CD4-positive, alpha-beta memory T cell (primary cell): Measurements from ENCODE around the gene CCNG1. TPM values are rescaled to one million over a fixed set of nuclear protein-coding genes. Genes with fewer than 3 reads are reported as not detected.

Source experiments
- CTCF ChIA-PET: fragments of 350-600 bp; sonication (Branson Sonifier 250); formaldehyde crosslinking; loops from one replicate; lab custom pipeline; 2021; ENCODE audit warnings: inconsistent platforms; ENCODE audit not compliant: partially characterized antibody; lab: Charles Lee
- POLR2A ChIA-PET: fragments of 350-600 bp; sonication (Branson Sonifier 250); formaldehyde crosslinking; loops from one replicate; lab custom pipeline; 2021; ENCODE audit not compliant: partially characterized antibody; lab: Charles Lee
- DNase-seq, 5 donors: peaks; one replicate each; pipeline versions ENCODE4 v3.0.0 to v3.0.0-alpha.2; 2020 to 2022; ENCODE audit warnings: mixed read lengths in 1 of 5
- H3K27ac ChIP-seq: one replicate; pipeline ENCODE4 v1.7.0; 2013; ENCODE audit warnings: low read depth, low read length
- H3K27me3 ChIP-seq: 2 replicates; pipeline ENCODE4 v1.7.0; 2013; ENCODE audit warnings: mild to moderate bottlenecking, low read length, moderate library complexity; ENCODE audit not compliant: insufficient read depth
- H3K36me3 ChIP-seq: 2 replicates; pipeline ENCODE4 v1.7.0; 2013; ENCODE audit warnings: mild to moderate bottlenecking, low read length, moderate library complexity; ENCODE audit not compliant: insufficient read depth
- H3K4me1 ChIP-seq: 2 replicates; pipeline ENCODE4 v1.7.0; 2013; ENCODE audit warnings: mild to moderate bottlenecking, low read length, moderate library complexity; ENCODE audit not compliant: insufficient read depth
- H3K4me3 ChIP-seq, 2 donors: one replicate each; pipeline ENCODE4 v1.7.0; 2013; ENCODE audit warnings: low read length in 2 of 2, mild to moderate bottlenecking in 1 of 2
- H3K9me3 ChIP-seq, 2 donors: one replicate each; pipeline ENCODE4 v1.7.0; 2013; ENCODE audit warnings: low read length in 2 of 2, control low read depth in 1 of 2; ENCODE audit not compliant: control insufficient read depth in 1 of 2
- H3K27ac Mint-ChIP-seq, 7 donors: one replicate each; pipeline ENCODE4 v1.8.0; 2020 to 2021; ENCODE audit warnings: mixed read lengths in 7 of 7, mild to moderate bottlenecking in 6 of 7, inconsistent platforms in 3 of 7, moderate library complexity in 3 of 7
- H3K27me3 Mint-ChIP-seq, 2 donors: one replicate each; pipeline ENCODE4 v1.8.0; 2020 to 2021; ENCODE audit warnings: mixed read lengths in 2 of 2
- H3K36me3 Mint-ChIP-seq, 2 donors: one replicate each; pipeline ENCODE4 v1.8.0; 2020 to 2021; ENCODE audit warnings: mixed read lengths in 2 of 2, inconsistent platforms in 1 of 2, mild to moderate bottlenecking in 1 of 2
- H3K4me1 Mint-ChIP-seq, 4 donors: one replicate each; pipeline ENCODE4 v1.8.0; 2020 to 2021; ENCODE audit warnings: mixed read lengths in 4 of 4, mild to moderate bottlenecking in 1 of 4
- H3K4me3 Mint-ChIP-seq, 8 donors: one replicate each; pipeline ENCODE4 v1.8.0; 2020 to 2021; ENCODE audit warnings: mixed read lengths in 8 of 8, mild to moderate bottlenecking in 7 of 8, moderate library complexity in 6 of 8, inconsistent platforms in 3 of 8
- H3K9me3 Mint-ChIP-seq, 8 donors: one replicate each; pipeline ENCODE4 v1.8.0; 2020 to 2021; ENCODE audit warnings: mixed read lengths in 8 of 8, mild to moderate bottlenecking in 5 of 8, inconsistent platforms in 3 of 8, moderate library complexity in 1 of 8
- intact Hi-C: fragments of 100-400 bp; cut with micrococcal nuclease; formaldehyde crosslinking; loops from one replicate; pipeline ENCODE4 v1.15.1; 2023
- polyA plus RNA-seq, 2 donors: library from polyadenylated mRNA; unstranded; fragments of 300-500 nt; fragmentation: Illumina TruSeq; gene quantifications; one replicate each; pipeline ENCODE4 v1.2.3, GENCODE V29; 2021
- total RNA-seq, 2 experiments: library from RNA; stranded (reverse); gene quantifications; one replicate each; pipeline ENCODE4 v1.2.3, GENCODE V29; 2021

CCNG1 gene
- total and polyA plus RNA-seq, 4 experiments from 2014 or later = 112 to 205 (median 133) TPM

DNA sequence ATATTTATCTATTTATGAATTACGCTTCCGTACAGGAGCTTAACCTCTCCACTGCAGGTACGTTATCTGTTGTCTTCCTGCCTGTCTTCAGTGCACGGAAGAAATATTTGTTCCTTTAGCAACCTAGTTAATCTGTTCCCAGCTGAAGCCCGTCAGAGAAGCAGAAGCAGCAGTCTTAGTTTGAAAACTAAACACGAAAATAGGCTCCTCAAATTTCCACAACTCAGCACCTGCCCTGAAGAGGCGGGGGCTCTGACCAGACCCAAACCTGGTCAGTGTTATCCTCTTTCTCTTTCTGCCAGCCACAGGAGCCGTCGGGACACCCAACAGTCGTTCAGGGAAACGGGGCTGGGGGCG, 22.0 kb downstream of the CCNG1 start:
- H3K36me3 Mint-ChIP-seq = peaks cover 18 to 25% of the 10 kb centered on the region in 2 donors
- ChIA-PET CTCF (interaction anchor here (0.7 to 6.4 kb wide), 11 partner anchors 9 to 51 kb away, joined by 3 to 63 read pairs (median 5); partner anchors contain the start of genes CCNG1 and MAT2B), POLR2A (interaction anchor here (1.3 to 7.0 kb wide), 10 partner anchors 10 to 53 kb away, joined by 3 to 257 read pairs (median 7); partner anchors contain the start of genes CCNG1 and MAT2B)
- H3K4me1 Mint-ChIP-seq = peaks cover 25 to 64% (median 45%) of the 10 kb centered on the region in 4 donors
- intact Hi-C loops = no loop called here
- Histone ChIP-seq H3K27ac (peak overlapping the region; percentile 96), H3K36me3 (peaks cover 4% of the 10 kb centered on the region), H3K4me1 (peaks cover 50% of the 10 kb centered on the region), H3K27me3 (no peaks in the 10 kb centered on the region), H3K9me3 (no peaks in the 10 kb centered on the region), H3K4me3 (peak overlapping the region; percentile 68 to 99)
- peak overlapping the region; percentile 98 to 100 (median 99) for H3K27ac Mint-ChIP-seq
- H3K27me3 Mint-ChIP-seq = no peaks in the 10 kb centered on the region
- no peak for DNase-seq
- H3K9me3 Mint-ChIP-seq = peaks cover 0 to 5% (median 0%) of the 10 kb centered on the region in 8 donors
- H3K4me3 Mint-ChIP-seq = peak overlapping the region; percentile 94 to 99 (median 96)

DNA sequence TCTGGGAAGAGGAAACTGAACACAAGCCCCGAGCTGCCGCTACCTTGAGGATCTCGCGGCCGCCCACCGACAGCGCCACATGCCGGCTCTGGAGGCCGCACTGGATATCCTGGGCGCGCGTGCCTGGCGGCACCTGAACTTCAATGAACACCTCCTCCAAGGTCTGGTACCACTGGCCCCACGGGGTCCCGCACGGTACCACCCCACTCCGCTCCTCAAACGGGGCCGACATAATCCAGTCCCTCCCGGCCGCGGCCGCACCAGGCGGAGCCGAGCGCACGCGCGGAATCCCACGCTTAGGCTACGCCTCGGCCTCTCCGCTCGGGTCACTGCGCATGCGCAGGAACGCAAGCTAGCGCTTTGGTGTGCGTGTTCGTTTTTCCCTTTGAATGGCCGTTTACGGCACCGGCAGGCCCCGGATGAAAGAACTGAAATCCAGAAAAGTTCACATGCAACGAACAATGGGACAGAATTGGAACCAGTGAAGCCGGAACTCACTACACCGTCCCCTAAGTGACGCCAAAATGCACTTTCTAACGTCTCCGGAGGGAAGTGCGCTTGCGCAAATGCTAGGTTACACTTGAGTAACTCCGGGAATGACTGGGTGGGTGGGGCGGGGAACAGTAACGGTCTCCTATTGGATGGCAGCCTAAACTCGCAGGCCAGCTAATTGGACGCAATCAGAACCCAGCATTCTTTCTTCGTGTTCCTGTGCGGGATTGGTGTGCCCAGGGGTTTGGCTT, 22.6 kb downstream of the CCNG1 start, which contains the start of gene NUDCD2:
NUDCD2 (minus strand) TSS at position 284 of the 743 bp plus-strand sequence; CDS start at position 232, 52 bp downstream.
- H3K9me3 Mint-ChIP-seq = peaks cover 0 to 5% (median 0%) of the 10 kb centered on the region in 8 donors
- H3K4me3 ChIP-seq = peak within 1 kb of the TSS; percentile 68 to 99
- H3K4me1 ChIP-seq = peaks cover 50% of the 10 kb centered on the region
- peak; percentile 97 to 99 (median 98) for DNase-seq
- H3K4me3 Mint-ChIP-seq = peak within 1 kb of the TSS; percentile 94 to 99 (median 96)
- intact Hi-C loops = loop anchor here (1.0 kb wide), 2 partner anchors 23 to 45 kb away; partner anchors contain the start of genes CCNG1 and MAT2B
- H3K27me3 Mint-ChIP-seq = no peaks in the 10 kb centered on the region
- ChIA-PET POLR2A (interaction anchor here (0.6 to 7.0 kb wide), 12 partner anchors 8 to 62 kb away, joined by 3 to 257 read pairs (median 6); partner anchors contain the start of genes CCNG1 and MAT2B), CTCF (interaction anchor here (0.7 to 6.4 kb wide), 13 partner anchors 8 to 52 kb away, joined by 3 to 63 read pairs (median 4); partner anchors contain the start of genes CCNG1 and MAT2B)
- H3K36me3 Mint-ChIP-seq = peaks cover 14 to 19% of the 10 kb centered on the region in 2 donors
- H3K4me1 Mint-ChIP-seq = peaks cover 25 to 62% (median 44%) of the 10 kb centered on the region in 4 donors
- H3K27ac ChIP-seq = peak within 1 kb of the TSS; percentile 96
- H3K9me3 ChIP-seq = no peaks in the 10 kb centered on the region
- H3K27ac Mint-ChIP-seq = peak within 1 kb of the TSS; percentile 98 to 100 (median 99)
- H3K27me3 ChIP-seq = no peaks in the 10 kb centered on the region
- H3K36me3 ChIP-seq = peaks cover 4% of the 10 kb centered on the region

DNA sequence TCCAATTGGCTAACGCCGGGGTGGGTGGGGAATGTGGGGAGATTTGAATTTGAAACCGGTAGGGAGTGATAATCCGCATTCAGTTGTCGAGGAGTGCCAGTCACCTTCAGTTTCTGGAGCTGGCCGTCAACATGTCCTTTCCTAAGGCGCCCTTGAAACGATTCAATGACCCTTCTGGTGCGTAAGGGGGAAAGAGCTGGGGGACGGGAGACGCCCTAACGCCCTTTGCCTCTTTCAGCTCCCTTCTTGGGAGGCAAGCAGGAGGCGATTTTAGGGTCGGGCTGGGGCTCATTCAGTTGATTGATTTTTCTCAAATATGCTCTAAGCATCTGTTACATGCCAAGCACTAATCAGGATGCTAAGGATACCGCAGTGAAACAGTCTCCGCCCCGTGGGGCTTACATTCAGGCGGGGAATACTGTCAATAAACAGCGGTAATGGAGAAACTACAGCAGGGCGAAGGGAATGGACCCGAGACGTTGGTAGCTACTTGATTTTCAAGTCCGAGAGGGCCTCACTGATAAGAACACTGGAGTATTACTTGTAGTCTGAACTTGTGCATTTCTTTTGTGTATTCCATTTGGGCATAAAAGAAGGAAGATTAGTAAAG, 23.3 kb downstream of the CCNG1 start, which contains the start of gene HMMR:
HMMR (plus strand) TSS at position 71 of the 610 bp plus-strand sequence; CDS start at position 132, 61 bp downstream.
- peaks cover 3% of the 10 kb centered on the region for H3K36me3 ChIP-seq
- Mint-ChIP-seq H3K4me3 (peak within 1 kb of the TSS; percentile 94 to 99 (median 96)), H3K9me3 (peaks cover 0 to 5% (median 0%) of the 10 kb centered on the region in 8 donors), H3K4me1 (peaks cover 24 to 57% (median 39%) of the 10 kb centered on the region in 4 donors), H3K27me3 (no peaks in the 10 kb centered on the region), H3K36me3 (peaks cover 9 to 15% of the 10 kb centered on the region in 2 donors), H3K27ac (peak within 1 kb of the TSS; percentile 98 to 100 (median 99))
- intact Hi-C loops = loop anchor here (1.0 kb wide), 3 partner anchors 13 to 45 kb away; partner anchors contain the start of genes CCNG1 and MAT2B
- H3K27me3 ChIP-seq = no peaks in the 10 kb centered on the region
- H3K9me3 ChIP-seq = no peaks in the 10 kb centered on the region
- peak in 2 of 5 donors; percentile 10 to 44 for DNase-seq
- ChIA-PET CTCF (interaction anchor here (0.7 to 6.4 kb wide), 11 partner anchors 10 to 52 kb away, joined by 3 to 63 read pairs (median 6); partner anchors contain the start of genes CCNG1 and MAT2B), POLR2A (interaction anchor here (0.9 to 7.0 kb wide), 12 partner anchors 8 to 52 kb away, joined by 3 to 257 read pairs (median 6); partner anchors contain the start of genes CCNG1 and MAT2B)
- peaks cover 50% of the 10 kb centered on the region for H3K4me1 ChIP-seq
- peak within 1 kb of the TSS; percentile 96 for H3K27ac ChIP-seq
- H3K4me3 ChIP-seq = peak within 1 kb of the TSS; percentile 68 to 99

DNA sequence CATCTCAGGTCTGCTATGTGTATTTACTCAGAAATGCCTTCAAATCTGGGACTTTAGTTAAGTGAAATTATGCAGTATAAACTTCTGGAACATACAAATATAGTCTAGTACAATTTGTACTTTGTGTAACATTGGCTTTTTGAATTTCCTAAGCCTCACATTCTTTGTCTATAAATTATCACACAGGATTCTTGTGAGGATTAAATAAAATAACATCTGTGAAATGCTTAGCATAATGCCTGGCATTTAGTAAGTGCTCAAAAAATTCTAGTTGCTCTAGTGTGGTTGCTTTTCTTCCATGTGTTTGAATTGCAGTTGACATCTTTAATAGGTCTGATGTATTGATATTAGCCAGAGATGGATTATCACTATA, 25.7 kb downstream of the CCNG1 start:
- Histone ChIP-seq H3K9me3 (no peaks in the 10 kb centered on the region), H3K4me3 (no peak overlapping the region), H3K27me3 (no peaks in the 10 kb centered on the region), H3K27ac (peak overlapping the region; percentile 96), H3K4me1 (peaks cover 42% of the 10 kb centered on the region), H3K36me3 (no peaks in the 10 kb centered on the region)
- no peaks in the 10 kb centered on the region for H3K27me3 Mint-ChIP-seq
- H3K9me3 Mint-ChIP-seq = peaks cover 0 to 5% (median 0%) of the 10 kb centered on the region in 8 donors
- CTCF ChIA-PET = interaction anchor here (1.6 to 2.5 kb wide), 3 partner anchors 11 to 26 kb away, joined by 4 to 17 read pairs (median 5); no protein-coding TSS in a partner anchor
- peaks cover 0 to 6% of the 10 kb centered on the region in 2 donors for H3K36me3 Mint-ChIP-seq
- intact Hi-C loops = no loop called here
- peak overlapping the region in 6 of 7 donors; percentile 13 to 99 (median 66) for H3K27ac Mint-ChIP-seq
- POLR2A ChIA-PET = interaction anchor here (1.0 to 7.0 kb wide), 3 partner anchors 22 to 58 kb away, joined by 3 to 257 read pairs (median 147); partner anchors contain the start of genes CCNG1 and MAT2B
- no peak for DNase-seq
- H3K4me3 Mint-ChIP-seq = peak overlapping the region in 1 of 8 donors; percentile 16
- peaks cover 17 to 42% (median 28%) of the 10 kb centered on the region in 4 donors for H3K4me1 Mint-ChIP-seq

DNA sequence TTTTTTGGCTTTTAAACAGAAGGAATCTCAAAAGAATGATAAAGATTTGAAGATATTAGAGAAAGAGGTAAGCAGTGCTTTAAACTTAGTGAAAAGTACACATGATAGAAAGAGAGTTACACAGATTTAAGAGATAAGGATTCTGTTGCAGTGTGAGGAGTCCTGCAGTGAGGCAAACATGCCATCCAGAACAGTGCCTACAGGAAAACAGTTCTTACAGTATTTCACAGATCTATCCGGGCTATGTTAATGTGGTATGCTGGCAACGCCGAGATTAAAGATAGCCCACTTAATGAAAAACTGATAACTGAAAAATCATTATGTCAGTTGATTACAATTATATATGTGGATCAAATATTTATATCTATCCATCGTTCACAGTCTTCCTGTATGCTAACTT, 30.3 kb downstream of the CCNG1 start:
- Mint-ChIP-seq H3K27me3 (no peaks in the 10 kb centered on the region), H3K4me1 (peaks cover 0 to 8% (median 4%) of the 10 kb centered on the region in 4 donors), H3K27ac (peak overlapping the region in 4 of 7 donors; percentile 31 to 79 (median 56)), H3K4me3 (peak overlapping the region in 2 of 8 donors; percentile 37 to 42), H3K36me3 (no peaks in the 10 kb centered on the region), H3K9me3 (no peaks in the 10 kb centered on the region)
- Histone ChIP-seq H3K36me3 (no peaks in the 10 kb centered on the region), H3K27me3 (no peaks in the 10 kb centered on the region), H3K27ac (no peak overlapping the region), H3K4me3 (no peak overlapping the region), H3K9me3 (no peaks in the 10 kb centered on the region), H3K4me1 (peaks cover 16% of the 10 kb centered on the region)
- CTCF ChIA-PET = interaction anchor here (0.8 to 3.0 kb wide), 5 partner anchors 8 to 37 kb away, joined by 4 to 9 read pairs (median 5); partner anchors contain the start of genes MAT2B and NUDCD2
- DNase-seq = no peak
- intact Hi-C loops = no loop called here
- POLR2A ChIA-PET = interaction anchor here (0.6 to 2.4 kb wide), 3 partner anchors 12 to 38 kb away, joined by 3 to 13 read pairs (median 3); partner anchors contain the start of genes CCNG1 and MAT2B

DNA sequence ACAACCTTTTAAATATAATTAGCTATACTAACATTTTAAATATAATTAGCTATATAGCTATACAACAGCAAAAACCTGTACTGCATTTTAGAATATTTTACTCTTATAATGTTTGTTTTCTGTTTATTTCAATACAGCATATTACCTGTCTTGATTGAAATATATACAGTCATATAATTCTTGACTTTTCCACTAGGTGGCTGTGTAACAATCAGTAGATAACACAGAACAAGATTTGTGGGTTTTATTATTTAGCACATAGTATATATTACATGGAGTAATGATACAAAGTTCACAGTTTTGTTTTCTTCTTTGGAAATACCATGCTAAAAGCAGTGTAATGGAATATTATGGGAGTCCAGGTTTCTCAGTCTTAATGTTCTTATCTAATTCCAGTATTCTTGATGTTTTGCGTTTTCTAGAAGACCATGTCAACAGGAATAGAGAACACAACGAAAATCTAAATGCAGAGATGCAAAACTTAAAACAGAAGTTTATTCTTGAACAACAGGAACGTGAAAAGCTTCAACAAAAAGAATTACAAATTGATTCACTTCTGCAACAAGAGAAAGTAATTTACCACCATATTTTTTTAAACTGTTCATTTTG, 36.3 kb downstream of the CCNG1 start:
- no peak overlapping the region for H3K27ac ChIP-seq

More for the DNA sequence above, 36.3 kb downstream of the CCNG1 start:
- Histone ChIP-seq H3K9me3 (no peaks in the 10 kb centered on the region), H3K36me3 (no peaks in the 10 kb centered on the region), H3K4me1 (no peaks in the 10 kb centered on the region), H3K27me3 (no peaks in the 10 kb centered on the region), H3K4me3 (no peak overlapping the region)
- Mint-ChIP-seq H3K36me3 (no peaks in the 10 kb centered on the region), H3K27ac (peak overlapping the region in 1 of 7 donors; percentile 47), H3K9me3 (no peaks in the 10 kb centered on the region), H3K4me1 (peaks cover 0 to 7% (median 6%) of the 10 kb centered on the region in 4 donors), H3K4me3 (no peak overlapping the region), H3K27me3 (no peaks in the 10 kb centered on the region)
- ChIA-PET CTCF (interaction anchor here (1.0 to 3.6 kb wide), 11 partner anchors 9 to 47 kb away, joined by 3 to 18 read pairs (median 4); partner anchors contain the start of gene MAT2B), POLR2A (interaction anchor here (1.6 to 3.0 kb wide), 4 partner anchors 9 to 31 kb away, joined by 5 to 24 read pairs (median 9); partner anchors contain the start of genes HMMR, MAT2B and NUDCD2)
- intact Hi-C loops = loop anchor here (1.0 kb wide), 3 partner anchors 12 to 91 kb away; no protein-coding TSS in a partner anchor
- peak in 3 of 5 donors; percentile 23 to 39 (median 35) for DNase-seq
